Measurements from ENCODE around the gene MYZAP.

DNA sequence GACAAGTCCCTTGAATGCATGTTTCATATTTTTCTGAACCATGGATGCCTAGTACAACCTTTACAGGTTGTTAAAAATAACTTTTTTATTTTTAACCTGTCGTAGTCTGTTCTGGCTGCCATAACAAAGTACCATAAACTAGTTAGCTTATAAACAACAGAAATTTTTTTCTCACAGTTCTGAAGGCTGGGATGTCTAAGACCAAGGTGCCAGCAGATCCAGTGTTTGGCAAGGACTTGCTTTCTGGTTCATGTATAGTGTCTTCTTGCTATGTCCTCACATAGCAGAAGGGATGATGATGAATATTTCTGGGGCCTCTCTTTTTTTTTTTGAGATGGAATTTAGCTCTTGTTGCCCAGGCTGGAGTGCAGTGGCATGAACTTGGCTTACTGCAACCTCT, 91.8 kb downstream of the MYZAP start:
- TF ChIP-seq CTCF (conservative IDR thresholded peaks at IDR 0.05; ENCODE audit: low read depth, low read length) (no peak), EZH2 (IDR thresholded peaks at IDR 0.05; ENCODE audit: low read length, unreplicated experiment) (no peak), EZH2phosphoT487 (IDR thresholded peaks at IDR 0.05; ENCODE audit: borderline replicate concordance, low read length) (no peak)

Data from PC-3 (cell line).